HEK293T (cell line): ENCODE measurements around the gene PTPN7.

Experiments
- BHLHE40 ChIP-seq: fragments of 450-650 bp; IDR thresholded peaks from 2 replicates; pipeline ENCODE4 v1.6.1; 2016; ENCODE audit warnings: mild to moderate bottlenecking, moderate library complexity, borderline replicate concordance
- ELF4 ChIP-seq: fragments of 450-650 bp; IDR thresholded peaks from 2 replicates; pipeline ENCODE4 v1.6.1; 2017; ENCODE audit warnings: antibody characterized with exemption
- FOXA1 ChIP-seq: fragments of 450-650 bp; IDR thresholded peaks from 2 replicates; pipeline ENCODE4 v1.6.1; 2016; ENCODE audit warnings: mild to moderate bottlenecking
- FOXK2 ChIP-seq: fragments of 450-650 bp; IDR thresholded peaks from 2 replicates; pipeline ENCODE4 v1.6.1; 2016; ENCODE audit warnings: mild to moderate bottlenecking
- FOXM1 ChIP-seq: fragments of 450-650 bp; IDR thresholded peaks from 2 replicates; pipeline ENCODE4 v1.6.1; 2017; ENCODE audit warnings: mild to moderate bottlenecking, borderline replicate concordance
- LEF1 ChIP-seq: fragments of 450-650 bp; IDR thresholded peaks from 2 replicates; pipeline ENCODE4 v1.6.1; 2017; ENCODE audit warnings: mild to moderate bottlenecking, borderline replicate concordance
- NFRKB ChIP-seq: fragments of 450-650 bp; IDR thresholded peaks from 2 replicates; pipeline ENCODE4 v1.6.1; 2016; ENCODE audit warnings: mild to moderate bottlenecking, moderate library complexity
- PKNOX1 ChIP-seq: fragments of 450-650 bp; IDR thresholded peaks from 2 replicates; pipeline ENCODE4 v1.6.1; 2016
- SP1 ChIP-seq: fragments of 450-650 bp; IDR thresholded peaks from 2 replicates; pipeline ENCODE4 v1.6.1; 2017
- SUZ12 ChIP-seq: fragments of 450-650 bp; IDR thresholded peaks from 2 replicates; pipeline ENCODE4 v1.6.1; 2016; ENCODE audit warnings: mild to moderate bottlenecking
- TARDBP ChIP-seq: fragments of 450-650 bp; IDR thresholded peaks from 2 replicates; pipeline ENCODE4 v1.6.1; 2016
- ZNF384 ChIP-seq: fragments of 450-650 bp; IDR thresholded peaks from 2 replicates; pipeline ENCODE4 v1.6.1; 2016

- TF ChIP-seq FOXM1 (no peak), BHLHE40 (no peak), SP1 (no peak), TARDBP (no peak), ELF4 (no peak), SUZ12 (no peak), LEF1 (no peak), FOXA1 (no peak), FOXK2 (no peak), NFRKB (no peak), ZNF384 (no peak), PKNOX1 (no peak)
Observed at GRCh38 chr1:202159534-202160371, 649 bp downstream of the PTPN7 start.
